Gastrocnemius medialis (tissue), 4 donors: ENCODE results near the gene NOXA1. TPM values are rescaled to one million over a fixed set of nuclear protein-coding genes. Genes with fewer than 3 reads are reported as not detected.

Experiments
- ATAC-seq, 2 donors: fragments of 150-250 bp; one replicate each; pipeline ENCODE4 v1.9.1; 2016
- DNase-seq, 2 donors: peaks; one replicate each; pipeline ENCODE4 v3.0.0-alpha.2; 2019
- H3K27ac ChIP-seq, 4 donors: fragments of 200-600 bp; sonication (generic); 1 replicate in 1 of 4; 2 replicates in 3 of 4; pipeline ENCODE4 v1.5.1; 2016 to 2018; ENCODE audit warnings: mild to moderate bottlenecking in 2 of 4, moderate library complexity in 1 of 4
- H3K27me3 ChIP-seq, 3 donors: fragments of 200-600 bp; sonication (generic) in 2 of 3; 1 replicate in 1 of 3; 2 replicates in 2 of 3; pipeline versions ENCODE4 v1.5.1 to v1.6.0; 2016 to 2019; ENCODE audit warnings: mild to moderate bottlenecking in 1 of 3, moderate library complexity in 1 of 3
- H3K36me3 ChIP-seq, 2 donors: fragments of 200-600 bp; sonication (generic) in 1 of 2; one replicate each; pipeline ENCODE4 v1.5.1; 2017 to 2018
- H3K4me1 ChIP-seq, 2 donors: fragments of 200-600 bp; sonication (generic) in 1 of 2; one replicate each; pipeline ENCODE4 v1.5.1; 2016 to 2017; ENCODE audit warnings: mild to moderate bottlenecking in 2 of 2
- H3K4me3 ChIP-seq, 4 donors: fragments of 200-600 bp; sonication (generic) in 3 of 4; 1 replicate in 1 of 4; 2 replicates in 3 of 4; pipeline ENCODE4 v1.5.1; 2016 to 2019; ENCODE audit warnings: mild to moderate bottlenecking in 2 of 4
- H3K9me3 ChIP-seq, 3 donors: fragments of 200-600 bp; sonication (generic) in 2 of 3; 1 replicate in 1 of 3; 2 replicates in 2 of 3; pipeline ENCODE4 v1.5.1; 2016 to 2019
- CTCF ChIP-seq, 5 experiments: fragments of 450-650 bp in 3 of 5; fragments of 200-600 bp in 2 of 5; sonication (generic) in 2 of 5; IDR thresholded peaks in 4 of 5; conservative IDR thresholded peaks in 1 of 5; 1 replicate in 4 of 5; 2 replicates in 1 of 5; pipeline ENCODE4 v1.5.1; 2016 to 2019; ENCODE audit warnings: antibody characterized with exemption in 5 of 5, mild to moderate bottlenecking in 3 of 5, moderate library complexity in 3 of 5
- POLR2A ChIP-seq, 2 donors: fragments of 450-650 bp; IDR thresholded peaks; one replicate each; pipeline ENCODE4 v1.6.1; 2017; ENCODE audit warnings: antibody characterized with exemption in 2 of 2, mild to moderate bottlenecking in 2 of 2, moderate library complexity in 2 of 2
- in situ Hi-C, 4 donors: fragments of 200-750 bp; cut with MboI; loops; one replicate each; pipeline versions ENCODE4 v1.15.0 to v1.8.0; 2017; ENCODE audit warnings: low sequenced_read_pairs in 4 of 4
- intact Hi-C: fragments of 100-400 bp; cut with DNase I; formaldehyde crosslinking; loops from one replicate; pipeline ENCODE4 v1.15.1; 2023; ENCODE audit warnings: low total_unique reads
- microRNA-seq, 2 donors: library from miRNA; unstranded; fragments of <30 nt; microRNA quantifications; one replicate each; pipeline ENCODE4, GENCODE V29; 2016; ENCODE audit warnings: borderline replicate concordance in 2 of 2
- total RNA-seq, 4 donors: library from RNA; depleted of rRNA; stranded (reverse); fragments of >200 nt; gene quantifications; one replicate each; pipeline versions ENCODE4 v1.1.0 to v1.2.3, GENCODE V29; 2016

The NOXA1 gene
- total RNA-seq, 4 donors from 2014 or later = 0.41 to 2.5 (median 1.8) TPM

GRCh38 chr9:137480686-137481683 is 57.8 kb downstream of the NOXA1 start:
- H3K36me3 ChIP-seq = peaks cover 0 to 24% of the 10 kb centered on the region in 2 donors
- intact Hi-C loops = no loop called here
- H3K9me3 ChIP-seq = peaks cover 0 to 1% (median under 1%) of the 10 kb centered on the region in 3 donors
- H3K4me1 ChIP-seq = peaks cover 0 to 3% of the 10 kb centered on the region in 2 donors
- no peak overlapping the region for H3K4me3 ChIP-seq
- in situ Hi-C loops = no loop called here
- DNase-seq (no peak), ATAC-seq (no peak)
- H3K27ac ChIP-seq = peak overlapping the region in 1 of 4 donors; percentile 49
- TF ChIP-seq POLR2A (IDR thresholded peaks at IDR 0.05) (no peak), CTCF (IDR thresholded peaks at IDR 0.05 in 4 of 5, conservative IDR thresholded peaks at IDR 0.05 in 1 of 5) (no peak)
- H3K27me3 ChIP-seq = no peaks in the 10 kb centered on the region

- H3K4me3 ChIP-seq = no peak overlapping the region
- H3K27ac ChIP-seq = peak overlapping the region; percentile 3 to 63 (median 49)
- peaks cover 0 to 3% of the 10 kb centered on the region in 2 donors for H3K4me1 ChIP-seq
- intact Hi-C loops = no loop called here
- peaks cover 0 to 18% of the 10 kb centered on the region in 2 donors for H3K36me3 ChIP-seq
- no peaks in the 10 kb centered on the region for H3K27me3 ChIP-seq
- in situ Hi-C loops = no loop called here
- DNase-seq = peak; percentile 54 to 55
- TF ChIP-seq POLR2A (IDR thresholded peaks at IDR 0.05) = no peak
- no peak for TF ChIP-seq CTCF (IDR thresholded peaks at IDR 0.05 in 4 of 5, conservative IDR thresholded peaks at IDR 0.05 in 1 of 5)
- H3K9me3 ChIP-seq = no peaks in the 10 kb centered on the region
- peak; percentile 70 to 82 for ATAC-seq
Observed at GRCh38 chr9:137482094-137482781, 59.0 kb downstream of the NOXA1 start.

Small RNA genes within 50 kb of the gene (microRNA-seq; reads per million reads assigned to microRNA genes)
- 0 to 2.4 reads per million in 2 donors for gene MIR7114

Other genes starting within 250 kb of the NOXA1 start
- gene ANAPC2, start 234.8 kb upstream of the NOXA1 start, total RNA-seq = 10 to 100 TPM; 10.2 to 12.4 (median 10.8) TPM
- gene SSNA1, start 234.7 kb upstream of the NOXA1 start, total RNA-seq = 100 to 1,000 TPM in 2 of 4 donors, 10 to 100 TPM in 2; 73.3 to 164 (median 94.4) TPM
- gene TPRN, start 222.7 kb upstream of the NOXA1 start, total RNA-seq = 10 to 100 TPM in 1 of 4 donors, 1 to 10 TPM in 3; 3.4 to 10.2 (median 6.3) TPM
- gene TMEM203, start 217.7 kb upstream of the NOXA1 start, total RNA-seq = 10 to 100 TPM; 24.7 to 45.9 (median 32.0) TPM
- gene NDOR1, start 217.7 kb upstream of the NOXA1 start, total RNA-seq = 1 to 10 TPM; 2.4 to 5.0 (median 4.1) TPM
- 1 to 10 TPM; 1.1 to 6.5 (median 1.5) TPM for gene RNF208, start 201.2 kb upstream of the NOXA1 start, total RNA-seq
- gene CYSRT1, start 198.2 kb upstream of the NOXA1 start, total RNA-seq = under 1 TPM in 1 of 4 donors, not detected in 3; 0.42 TPM
- gene RNF224, start 195.9 kb upstream of the NOXA1 start, total RNA-seq = not detected
- gene SLC34A3, start 192.5 kb upstream of the NOXA1 start, total RNA-seq = not detected
- gene TUBB4B, start 182.1 kb upstream of the NOXA1 start, total RNA-seq = 100 to 1,000 TPM; 222 to 495 (median 363) TPM
- not detected for gene STPG3, start 172.1 kb upstream of the NOXA1 start, total RNA-seq
- gene NELFB, start 168.1 kb upstream of the NOXA1 start, total RNA-seq = 10 to 100 TPM; 21.6 to 61.5 (median 39.4) TPM
- gene TOR4A, start 145.7 kb upstream of the NOXA1 start, total RNA-seq = 1 to 10 TPM; 1.2 to 2.8 (median 1.7) TPM
- gene NRARP, start 121.1 kb upstream of the NOXA1 start, total RNA-seq = 1 to 10 TPM; 1.9 to 5.4 (median 3.4) TPM
- gene EXD3, start 231 bp upstream of the NOXA1 start, total RNA-seq = 10 to 100 TPM in 1 of 4 donors, 1 to 10 TPM in 3; 4.8 to 12.5 (median 6.4) TPM
- gene ENTPD8, start 18.0 kb downstream of the NOXA1 start, total RNA-seq = under 1 TPM in 1 of 4 donors, not detected in 3; 0.23 TPM
- 1 to 10 TPM; 4.4 to 8.4 (median 7.1) TPM for gene NSMF, start 35.9 kb downstream of the NOXA1 start, total RNA-seq
- gene PNPLA7, start 127.0 kb downstream of the NOXA1 start, total RNA-seq = 10 to 100 TPM in 1 of 4 donors, 1 to 10 TPM in 3; 4.5 to 10.5 (median 9.4) TPM
- 100 to 1,000 TPM; 107 to 137 (median 126) TPM for gene MRPL41, start 128.5 kb downstream of the NOXA1 start, total RNA-seq
- gene DPH7, start 155.5 kb downstream of the NOXA1 start, total RNA-seq = 10 to 100 TPM in 3 of 4 donors, 1 to 10 TPM in 1; 10.0 to 25.2 (median 13.6) TPM
- 10 to 100 TPM in 2 of 4 donors, 1 to 10 TPM in 2; 5.8 to 15.2 (median 11.8) TPM for gene ZMYND19, start 167.1 kb downstream of the NOXA1 start, total RNA-seq
- 10 to 100 TPM; 20.5 to 23.7 (median 23.3) TPM for gene ARRDC1, start 182.3 kb downstream of the NOXA1 start, total RNA-seq
- gene EHMT1, start 195.6 kb downstream of the NOXA1 start, total RNA-seq = 10 to 100 TPM; 38.6 to 77.8 (median 54.3) TPM